DND-41 (cell line): ENCODE results near the gene DCP1A.

Experiments used
- EZH2 ChIP-seq: IDR thresholded peaks from 3 replicates; pipeline ENCODE4 v1.6.1; 2012; ENCODE audit warnings: borderline replicate concordance, low read depth, mild to moderate bottlenecking, moderate library complexity, low read length, inconsistent platforms; ENCODE audit not compliant: severe bottlenecking
- TF ChIP-seq, protein P1 (sequence below): IDR thresholded peaks from 2 replicates; pipeline ENCODE4 v1.5.1; 2012; ENCODE audit warnings: borderline replicate concordance, low read length, moderate library complexity, mild to moderate bottlenecking; ENCODE audit not compliant: poor library complexity, severe bottlenecking; ENCODE audit errors: extremely low read depth

DNA sequence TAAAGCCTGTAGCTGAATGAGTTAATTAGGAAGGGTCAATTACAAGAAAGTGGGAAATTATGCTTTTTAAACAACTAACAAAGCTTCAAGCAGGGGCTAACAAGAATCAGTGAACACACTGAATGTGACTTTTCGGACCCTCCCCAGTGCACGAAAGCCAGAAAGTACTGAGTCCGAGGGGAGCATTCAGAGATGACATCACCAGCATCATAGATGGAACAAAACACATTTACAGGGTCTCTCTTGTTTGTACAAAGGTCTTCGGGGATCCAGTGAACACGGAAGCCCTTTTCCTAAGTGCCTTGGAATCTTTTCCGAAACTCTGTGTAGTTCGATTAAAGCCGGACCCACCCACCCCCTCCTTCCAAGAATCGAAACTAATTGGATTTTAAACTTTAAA is 829 bp downstream of the DCP1A start:
- TF ChIP-seq, protein P1, sequence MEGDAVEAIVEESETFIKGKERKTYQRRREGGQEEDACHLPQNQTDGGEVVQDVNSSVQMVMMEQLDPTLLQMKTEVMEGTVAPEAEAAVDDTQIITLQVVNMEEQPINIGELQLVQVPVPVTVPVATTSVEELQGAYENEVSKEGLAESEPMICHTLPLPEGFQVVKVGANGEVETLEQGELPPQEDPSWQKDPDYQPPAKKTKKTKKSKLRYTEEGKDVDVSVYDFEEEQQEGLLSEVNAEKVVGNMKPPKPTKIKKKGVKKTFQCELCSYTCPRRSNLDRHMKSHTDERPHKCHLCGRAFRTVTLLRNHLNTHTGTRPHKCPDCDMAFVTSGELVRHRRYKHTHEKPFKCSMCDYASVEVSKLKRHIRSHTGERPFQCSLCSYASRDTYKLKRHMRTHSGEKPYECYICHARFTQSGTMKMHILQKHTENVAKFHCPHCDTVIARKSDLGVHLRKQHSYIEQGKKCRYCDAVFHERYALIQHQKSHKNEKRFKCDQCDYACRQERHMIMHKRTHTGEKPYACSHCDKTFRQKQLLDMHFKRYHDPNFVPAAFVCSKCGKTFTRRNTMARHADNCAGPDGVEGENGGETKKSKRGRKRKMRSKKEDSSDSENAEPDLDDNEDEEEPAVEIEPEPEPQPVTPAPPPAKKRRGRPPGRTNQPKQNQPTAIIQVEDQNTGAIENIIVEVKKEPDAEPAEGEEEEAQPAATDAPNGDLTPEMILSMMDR = no peak
- TF ChIP-seq EZH2 = no peak
